AG10803 (cell line): ENCODE measurements around the gene TREM1.
"Not testable (repeated sequence)": the region's sequence is repeated elsewhere in the genome, so short reads cannot be mapped to it uniquely, and the experiment has no call there.

ENCODE experiments used
- DNase-seq: peaks from one replicate; pipeline ENCODE4 v3.0.0; 2010; ENCODE audit warnings: low read depth
- H3K4me3 ChIP-seq: 2 replicates; pipeline ENCODE4 v1.5.1; 2011; ENCODE audit warnings: mild to moderate bottlenecking, low read length, control low read depth
- CTCF ChIP-seq: conservative IDR thresholded peaks from 2 replicates; pipeline ENCODE4 v1.5.1; 2011; ENCODE audit warnings: mild to moderate bottlenecking, low read length, control low read depth, inconsistent platforms

The TREM1 gene

DNA sequence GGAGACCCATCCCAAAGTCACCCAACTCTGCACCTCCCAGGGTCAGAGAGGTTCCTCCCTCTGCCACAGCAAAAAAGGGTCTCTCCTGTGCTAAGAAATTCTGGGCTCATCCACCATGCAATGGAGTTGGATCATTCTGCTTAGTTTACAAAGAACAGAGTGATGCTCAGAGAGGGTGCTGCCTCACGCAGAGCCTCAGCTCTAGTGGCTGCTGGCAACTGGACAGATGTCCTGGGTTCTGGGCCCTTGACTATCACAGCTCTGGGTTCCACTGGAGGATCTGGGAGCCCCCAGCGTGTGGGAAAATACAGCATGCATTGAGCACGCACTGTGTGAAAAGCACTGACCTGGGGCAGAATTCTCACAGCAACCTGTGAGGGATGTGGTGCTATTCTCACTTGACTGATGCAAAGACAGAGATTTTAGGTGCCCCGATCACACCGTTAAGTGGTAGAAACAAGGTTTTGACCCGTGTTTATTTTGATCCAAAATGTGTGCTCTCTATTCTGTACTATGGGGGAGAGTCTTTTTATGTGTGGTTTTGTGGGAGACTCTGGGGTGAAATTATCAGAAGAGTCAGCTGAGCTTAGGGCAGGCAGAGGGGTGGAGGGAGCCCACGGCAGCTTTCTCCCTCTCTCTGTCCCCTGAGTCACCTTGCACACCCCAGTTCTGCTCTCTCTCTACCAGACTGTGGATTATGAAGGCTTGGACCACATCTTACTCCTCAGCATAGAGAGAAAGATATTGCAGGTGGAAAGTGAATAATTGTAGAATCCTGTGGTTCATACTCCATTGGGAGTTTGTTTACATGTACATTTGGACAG is 38.4 kb downstream of the TREM1 start:
- DNase-seq = no peak
- H3K4me3 ChIP-seq = no peak overlapping the region
- no peak for TF ChIP-seq CTCF

- H3K4me3 ChIP-seq = no peak overlapping the region
- TF ChIP-seq CTCF = no peak
- no peak for DNase-seq
Observed at GRCh38 chr6:41247288-41247865, 39.1 kb downstream of the TREM1 start.

GRCh38 chr6:41246529-41246928 is 40.0 kb downstream of the TREM1 start:
- not testable (repeated sequence) for H3K4me3 ChIP-seq

DNA sequence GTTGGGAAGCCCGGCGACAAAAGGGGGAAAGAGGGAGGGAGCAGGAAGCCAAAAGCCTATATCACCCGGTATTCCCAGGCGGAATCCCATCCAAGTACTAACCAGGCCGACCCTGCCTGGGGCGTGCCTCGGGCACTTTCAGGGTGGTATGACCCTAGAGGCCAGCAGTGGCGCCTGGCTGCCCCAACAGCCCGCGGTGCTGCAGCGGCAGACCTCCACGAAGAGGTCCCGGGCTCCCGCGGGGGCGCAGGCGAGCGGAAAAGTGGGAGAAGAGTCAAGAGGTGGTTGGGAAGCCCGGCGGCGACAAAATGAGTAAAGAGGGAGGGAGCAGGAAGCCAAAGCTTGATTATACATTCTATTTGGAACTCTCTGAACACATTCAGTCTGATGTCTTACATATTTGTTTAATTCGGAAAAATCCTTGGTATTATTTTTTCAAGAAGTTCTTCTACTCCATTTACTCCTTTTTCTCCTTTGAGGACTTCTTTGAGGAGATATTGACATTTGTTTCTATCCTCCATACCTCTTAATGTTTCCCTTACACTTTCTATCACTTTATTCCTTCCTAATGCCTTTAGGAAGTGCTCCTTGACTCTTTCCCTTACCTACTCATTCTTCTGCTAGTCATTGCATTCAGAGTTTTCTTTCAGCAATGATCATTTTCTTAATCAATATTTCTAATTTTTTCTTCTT is 46.9 kb downstream of the TREM1 start:
- no peak for DNase-seq
- TF ChIP-seq CTCF = no peak
- no peak overlapping the region for H3K4me3 ChIP-seq

More at GRCh38 chr6:41246529-41246928, 40.0 kb downstream of the TREM1 start:
- not testable (repeated sequence) for DNase-seq

DNA sequence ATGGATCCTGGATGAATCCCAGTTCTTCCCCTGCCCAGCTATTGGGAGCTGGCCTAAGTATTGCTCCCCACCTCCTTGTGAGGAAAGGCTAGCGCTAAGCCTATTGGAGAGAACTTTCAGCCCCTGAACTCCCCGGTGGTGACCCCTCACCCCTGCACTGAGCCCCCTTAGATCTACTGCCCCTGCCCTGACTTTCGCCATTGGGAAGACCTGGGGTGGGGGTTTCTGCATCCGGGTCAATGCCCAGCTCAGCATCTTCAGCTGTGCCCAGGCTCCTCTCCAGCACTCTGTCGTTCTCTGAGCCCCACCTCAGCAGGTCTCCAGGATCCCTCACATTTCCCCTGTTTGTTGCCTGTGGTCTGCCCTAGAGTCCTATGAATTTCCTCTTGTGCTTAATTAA is 49.4 kb downstream of the TREM1 start:
- no peak for DNase-seq
- no peak overlapping the region for H3K4me3 ChIP-seq
- TF ChIP-seq CTCF = no peak

DNA sequence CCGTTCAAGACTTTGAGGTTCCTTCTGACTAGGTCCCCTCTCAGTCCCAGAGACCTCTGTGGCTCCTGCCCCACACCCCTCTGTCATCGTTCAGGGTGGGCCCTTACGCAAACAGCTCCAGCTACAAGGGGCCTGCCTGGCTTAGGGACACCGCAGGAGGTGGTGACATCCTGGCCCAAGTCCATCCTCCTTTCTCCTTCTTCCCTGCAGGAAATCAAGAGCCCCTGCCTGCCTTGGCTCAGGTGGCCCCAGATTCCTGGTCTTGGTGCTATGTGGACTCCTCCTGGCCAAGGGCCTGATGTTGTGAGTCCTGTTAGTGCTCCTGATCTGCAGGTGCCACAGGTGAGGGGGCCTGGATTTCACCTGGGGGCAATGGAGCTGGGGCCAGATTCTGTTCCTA is 50.2 kb downstream of the TREM1 start:
- TF ChIP-seq CTCF = no peak
- no peak overlapping the region for H3K4me3 ChIP-seq
- DNase-seq = no peak

DNA sequence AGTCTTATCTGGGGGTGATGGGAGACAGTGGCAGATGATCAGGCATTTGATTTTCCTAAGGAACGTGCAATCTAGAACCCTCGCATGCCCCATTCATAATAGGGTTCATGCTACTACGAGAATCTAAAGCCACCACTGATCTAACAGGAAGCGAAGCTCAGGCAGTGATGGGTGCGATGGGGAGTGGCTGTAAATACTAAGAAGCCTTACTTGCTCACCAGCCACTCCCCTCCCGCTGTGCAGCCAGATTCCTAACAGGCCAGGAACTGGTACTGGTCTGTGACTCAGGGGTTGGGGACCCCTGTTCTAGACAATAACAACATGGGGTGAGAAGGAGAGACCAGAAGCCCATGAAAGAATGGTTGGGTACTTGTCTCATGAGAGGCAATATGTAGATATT is 53.8 kb downstream of the TREM1 start:
- no peak for DNase-seq

More for the DNA sequence above, 53.8 kb downstream of the TREM1 start:
- H3K4me3 ChIP-seq = no peak overlapping the region
- no peak for TF ChIP-seq CTCF
